Muscle of leg (tissue), 11 donors: ENCODE measurements around the gene PI16. TPM values are rescaled to one million over a fixed set of nuclear protein-coding genes. Genes with fewer than 3 reads are reported as not detected.

Source experiments
- DNase-seq: peaks from one replicate; pipeline ENCODE4 v3.0.0; 2013
- H3K27ac ChIP-seq: one replicate; pipeline ENCODE4 v1.5.1; 2013; ENCODE audit warnings: mild to moderate bottlenecking, low read length, control low read depth
- H3K27me3 ChIP-seq: one replicate; pipeline ENCODE4 v1.6.1; 2013; ENCODE audit warnings: low read length; ENCODE audit not compliant: control insufficient read depth, insufficient read depth
- H3K36me3 ChIP-seq: one replicate; pipeline ENCODE4 v1.6.1; 2013; ENCODE audit warnings: low read length; ENCODE audit not compliant: control insufficient read depth, insufficient read depth
- H3K4me1 ChIP-seq: one replicate; pipeline ENCODE4 v1.6.1; 2013; ENCODE audit warnings: low read length; ENCODE audit not compliant: control insufficient read depth, insufficient read depth
- H3K4me3 ChIP-seq: one replicate; pipeline ENCODE4 v1.5.1; 2013; ENCODE audit warnings: low read length, control low read depth
- H3K9me3 ChIP-seq: replicated peaks from 2 replicates; pipeline ENCODE4 v1.6.1; 2013; ENCODE audit warnings: low read depth, low read length; ENCODE audit not compliant: control insufficient read depth
- WGBS: methylation state at CpG from one replicate; pipeline ENCODE4 v1.1.5; 2013; ENCODE audit warnings: missing lambda C conversion rate; ENCODE audit not compliant: insufficient coverage; 5-methylcytosine and 5-hydroxymethylcytosine counted together
- polyA plus RNA-seq, 8 donors: library from polyadenylated mRNA; unstranded; fragments of 120-200 nt; gene quantifications; one replicate each; pipeline versions ENCODE4 v1.2.1 to v1.2.3, GENCODE V29; 2013; ENCODE audit warnings: inconsistent platforms in 1 of 8, low replicate concordance in 1 of 8; ENCODE audit not compliant: insufficient read length in 8 of 8, insufficient read depth in 1 of 8
- total RNA-seq: library from RNA; stranded (reverse); fragments of 120-200 nt; gene quantifications from one replicate; pipeline ENCODE4 v1.2.4, GENCODE V29; 2013

Gene PI16
- total and polyA plus RNA-seq, 9 donors: 5.9 to 68.6 (median 27.5) TPM

DNA sequence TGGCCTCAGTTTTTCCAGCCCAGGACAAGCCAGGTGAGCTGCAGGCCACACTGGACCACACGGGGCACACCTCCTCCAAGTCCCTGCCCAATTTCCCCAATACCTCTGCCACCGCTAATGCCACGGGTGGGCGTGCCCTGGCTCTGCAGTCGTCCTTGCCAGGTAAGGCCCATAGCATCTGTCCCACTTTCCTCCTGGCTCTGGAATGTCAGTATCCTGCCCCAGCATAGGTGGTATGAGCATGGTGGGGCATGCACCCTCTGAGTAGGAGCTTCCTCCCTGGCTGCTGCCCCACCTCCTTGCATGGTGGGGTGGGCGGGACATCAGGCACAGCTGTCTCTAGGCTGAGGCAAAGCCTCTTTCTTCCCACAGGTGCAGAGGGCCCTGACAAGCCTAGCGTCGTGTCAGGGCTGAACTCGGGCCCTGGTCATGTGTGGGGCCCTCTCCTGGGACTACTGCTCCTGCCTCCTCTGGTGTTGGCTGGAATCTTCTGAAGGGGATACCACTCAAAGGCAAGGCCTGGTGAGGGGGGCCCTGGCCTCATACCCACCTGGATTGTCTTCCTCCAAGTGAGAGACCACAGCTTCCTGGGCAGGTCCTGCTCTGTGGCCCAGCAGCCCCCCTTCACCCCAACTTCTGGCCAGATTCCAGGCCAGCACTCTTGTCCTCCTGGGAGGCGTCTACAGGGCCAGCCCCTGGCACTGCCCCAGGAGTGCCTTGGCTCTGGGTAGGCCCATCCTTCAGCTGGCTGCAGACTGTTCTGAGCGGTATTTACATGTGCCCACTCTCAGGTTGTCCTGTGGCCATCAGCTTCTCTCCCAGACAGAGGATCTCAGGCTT lies 9.1 kb downstream of the PI16 start:
- H3K27me3 ChIP-seq: peaks cover 7% of the 10 kb centered on the region
- H3K36me3 ChIP-seq: peaks cover 17% of the 10 kb centered on the region
- peaks cover 20% of the 10 kb centered on the region for H3K4me1 ChIP-seq
- WGBS: 84% methylated on average over 6 of the region's 11 CpGs
- H3K27ac ChIP-seq: no peak overlapping the region
- no peak overlapping the region for H3K4me3 ChIP-seq
- DNase-seq: no peak
- no peaks in the 10 kb centered on the region for H3K9me3 ChIP-seq

GRCh38 chr6:36964349-36964748 lies 9.8 kb downstream of the PI16 start:
- H3K27me3 ChIP-seq: peaks cover 7% of the 10 kb centered on the region
- no peak overlapping the region for H3K27ac ChIP-seq
- H3K4me1 ChIP-seq: peaks cover 20% of the 10 kb centered on the region
- H3K4me3 ChIP-seq: no peak overlapping the region
- no peaks in the 10 kb centered on the region for H3K9me3 ChIP-seq
- peaks cover 24% of the 10 kb centered on the region for H3K36me3 ChIP-seq
- WGBS: no CpG with 5 or more reads among the region's 6 CpGs
- no peak for DNase-seq

DNA sequence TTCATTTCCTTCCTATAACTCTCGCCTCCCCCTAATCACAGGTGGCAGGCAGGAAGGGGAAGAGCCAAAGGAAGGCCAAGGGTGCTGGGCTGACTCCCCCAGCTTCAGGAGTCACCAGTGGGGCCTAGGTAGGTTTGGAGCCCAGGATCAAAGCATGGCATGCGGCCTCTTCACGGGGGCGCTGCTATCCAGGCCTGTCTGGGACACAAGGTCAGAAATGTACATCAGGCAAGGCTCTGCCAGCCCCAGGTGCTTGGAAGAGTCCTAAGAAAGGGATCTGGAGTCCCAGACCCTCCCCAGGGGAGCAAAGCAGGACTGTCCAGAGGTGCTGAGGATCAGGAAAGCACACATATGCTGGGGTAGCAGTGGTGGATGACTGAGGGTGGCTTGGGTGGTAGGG lies 10.4 kb downstream of the PI16 start:
- WGBS: 80% methylated on average over 3 of the region's 4 CpGs
- Histone ChIP-seq H3K4me3 (no peak overlapping the region), H3K4me1 (peaks cover 20% of the 10 kb centered on the region), H3K36me3 (peaks cover 28% of the 10 kb centered on the region), H3K27ac (no peak overlapping the region), H3K27me3 (peaks cover 7% of the 10 kb centered on the region), H3K9me3 (no peaks in the 10 kb centered on the region)
- no peak for DNase-seq

GRCh38 chr6:36967301-36967700 lies 12.8 kb downstream of the PI16 start:
- Histone ChIP-seq H3K9me3 (no peaks in the 10 kb centered on the region), H3K4me1 (peaks cover 20% of the 10 kb centered on the region), H3K27me3 (peaks cover under 1% of the 10 kb centered on the region), H3K36me3 (peaks cover 52% of the 10 kb centered on the region), H3K4me3 (no peak overlapping the region), H3K27ac (no peak overlapping the region)
- peak; percentile 2 for DNase-seq
- WGBS: no CpG with 5 or more reads among the region's 3 CpGs

- DNase-seq: no peak
- 57% methylated on average over 2 of the region's 4 CpGs for WGBS
- Histone ChIP-seq H3K4me3 (no peak overlapping the region), H3K27me3 (no peaks in the 10 kb centered on the region), H3K27ac (no peak overlapping the region), H3K36me3 (peaks cover 57% of the 10 kb centered on the region), H3K9me3 (no peaks in the 10 kb centered on the region), H3K4me1 (peaks cover 20% of the 10 kb centered on the region)
Measured at GRCh38 chr6:36967757-36968156, 13.2 kb downstream of the PI16 start.

DNA sequence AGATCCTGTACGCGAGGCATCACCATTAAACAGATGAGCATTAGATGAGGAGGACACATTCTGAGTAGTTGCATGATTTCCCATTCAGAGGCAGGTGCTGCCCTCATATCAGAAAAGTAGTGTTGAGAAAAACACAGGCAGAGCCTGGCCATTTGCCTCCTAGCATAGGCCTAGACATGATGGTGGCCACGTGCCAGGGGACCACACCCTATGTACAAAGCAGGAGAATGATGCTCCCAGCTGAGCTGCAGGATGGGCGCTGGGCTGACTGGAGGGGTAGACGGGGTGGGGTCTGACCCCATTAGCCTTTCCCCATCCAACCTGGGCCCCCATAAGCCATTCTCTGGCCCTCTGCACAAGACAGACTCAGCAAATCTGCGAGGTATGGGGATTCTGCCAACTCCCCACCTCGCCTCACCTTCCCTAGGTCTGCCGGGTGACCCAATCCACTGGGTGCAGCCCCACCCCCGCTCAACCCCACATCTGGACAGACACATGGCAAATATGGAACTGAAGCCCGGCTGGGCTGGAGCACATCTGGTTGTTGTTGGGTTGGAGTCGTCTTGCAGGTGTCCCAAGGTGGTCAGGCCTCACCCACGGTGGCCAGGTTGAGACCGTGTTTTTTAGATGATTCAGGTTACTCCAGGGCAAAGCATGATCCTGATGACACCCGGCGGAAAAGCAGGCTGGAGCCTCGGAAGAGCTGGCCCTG lies 13.9 kb downstream of the PI16 start:
- Histone ChIP-seq H3K36me3 (peaks cover 64% of the 10 kb centered on the region), H3K27ac (no peak overlapping the region), H3K9me3 (no peaks in the 10 kb centered on the region), H3K4me3 (no peak overlapping the region), H3K27me3 (no peaks in the 10 kb centered on the region), H3K4me1 (peaks cover 20% of the 10 kb centered on the region)
- 65% methylated on average over 13 of the region's 16 CpGs for WGBS
- peak; percentile 33 for DNase-seq

DNA sequence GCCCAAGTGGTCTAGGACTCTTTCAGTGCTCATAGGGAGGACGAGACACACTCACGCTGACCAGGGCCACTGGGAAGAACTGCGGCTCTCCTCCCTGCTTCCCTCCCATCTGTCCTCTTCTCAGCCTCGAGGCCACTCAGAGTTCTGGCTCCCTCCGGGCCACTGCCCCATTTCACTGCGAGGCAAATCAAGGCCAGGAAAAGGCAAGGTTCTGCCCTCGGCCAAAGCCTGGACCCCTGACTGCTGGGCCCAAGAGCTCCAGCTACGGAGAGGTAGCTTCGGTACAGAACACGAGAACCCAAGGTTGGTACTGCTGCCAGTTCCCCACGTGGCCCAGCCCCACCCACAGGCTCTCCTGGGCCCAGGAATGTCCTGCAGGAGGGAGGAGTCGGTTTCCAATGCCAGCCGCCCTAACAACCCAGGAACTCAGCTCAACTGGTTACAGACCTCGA lies 14.7 kb downstream of the PI16 start:
- DNase-seq: peak; percentile 1
- 86% methylated on average over 13 of the region's 14 CpGs for WGBS
- peaks cover 12% of the 10 kb centered on the region for H3K4me1 ChIP-seq

DNA sequence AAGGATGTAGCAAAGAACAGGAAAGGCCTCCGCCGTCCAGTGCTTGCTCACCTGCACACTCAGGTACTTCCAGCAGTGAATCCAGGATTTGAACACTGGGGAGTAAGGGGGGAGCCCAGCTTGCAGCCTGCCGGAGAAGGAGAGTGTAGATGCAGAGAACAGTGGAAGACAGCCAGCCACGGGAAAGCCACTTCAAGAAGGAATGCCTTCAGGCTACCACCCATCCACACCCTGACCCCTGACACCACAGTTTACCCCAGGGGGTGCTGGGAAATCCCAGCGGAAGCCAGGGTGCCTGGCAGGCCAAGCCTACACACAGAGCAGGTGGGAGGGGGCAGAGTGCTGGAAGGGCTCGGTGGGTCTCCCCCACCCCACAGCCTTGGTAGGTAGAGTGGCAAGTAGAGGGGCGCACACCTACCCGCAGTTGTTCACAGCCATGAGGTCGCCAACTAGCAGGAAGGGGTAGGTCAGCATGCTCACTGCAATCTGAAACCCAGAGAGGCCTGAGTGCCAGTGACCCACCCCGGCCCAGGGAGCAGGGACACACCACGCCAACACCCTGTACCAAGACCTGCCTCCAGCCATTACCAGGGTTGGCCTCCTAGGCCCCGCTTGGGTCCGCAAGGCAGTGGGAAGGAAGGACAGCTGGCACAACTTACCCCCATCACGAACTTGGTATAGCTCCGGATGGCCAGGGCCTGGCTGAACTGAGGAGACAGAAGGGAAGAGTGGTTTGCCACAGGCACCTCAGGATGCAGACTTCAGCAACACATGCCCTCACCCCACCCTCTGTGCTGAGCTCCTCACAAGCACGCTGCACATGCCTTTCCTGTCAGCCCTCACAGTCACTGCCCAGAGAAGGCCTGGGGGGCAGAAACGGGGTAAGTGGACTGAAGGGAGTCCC lies 15.7 kb downstream of the PI16 start:
- 94% methylated on average over 4 of the region's 17 CpGs for WGBS
- no peaks in the 10 kb centered on the region for H3K27me3 ChIP-seq
- DNase-seq: no peak
- H3K27ac ChIP-seq: no peak overlapping the region
- H3K36me3 ChIP-seq: peaks cover 82% of the 10 kb centered on the region
- no peak overlapping the region for H3K4me3 ChIP-seq
- peaks cover 3% of the 10 kb centered on the region for H3K4me1 ChIP-seq
- H3K9me3 ChIP-seq: no peaks in the 10 kb centered on the region

More for the DNA sequence above, 14.7 kb downstream of the PI16 start:
- no peaks in the 10 kb centered on the region for H3K27me3 ChIP-seq
- H3K9me3 ChIP-seq: no peaks in the 10 kb centered on the region
- no peak overlapping the region for H3K27ac ChIP-seq
- no peak overlapping the region for H3K4me3 ChIP-seq
- peaks cover 72% of the 10 kb centered on the region for H3K36me3 ChIP-seq

DNA sequence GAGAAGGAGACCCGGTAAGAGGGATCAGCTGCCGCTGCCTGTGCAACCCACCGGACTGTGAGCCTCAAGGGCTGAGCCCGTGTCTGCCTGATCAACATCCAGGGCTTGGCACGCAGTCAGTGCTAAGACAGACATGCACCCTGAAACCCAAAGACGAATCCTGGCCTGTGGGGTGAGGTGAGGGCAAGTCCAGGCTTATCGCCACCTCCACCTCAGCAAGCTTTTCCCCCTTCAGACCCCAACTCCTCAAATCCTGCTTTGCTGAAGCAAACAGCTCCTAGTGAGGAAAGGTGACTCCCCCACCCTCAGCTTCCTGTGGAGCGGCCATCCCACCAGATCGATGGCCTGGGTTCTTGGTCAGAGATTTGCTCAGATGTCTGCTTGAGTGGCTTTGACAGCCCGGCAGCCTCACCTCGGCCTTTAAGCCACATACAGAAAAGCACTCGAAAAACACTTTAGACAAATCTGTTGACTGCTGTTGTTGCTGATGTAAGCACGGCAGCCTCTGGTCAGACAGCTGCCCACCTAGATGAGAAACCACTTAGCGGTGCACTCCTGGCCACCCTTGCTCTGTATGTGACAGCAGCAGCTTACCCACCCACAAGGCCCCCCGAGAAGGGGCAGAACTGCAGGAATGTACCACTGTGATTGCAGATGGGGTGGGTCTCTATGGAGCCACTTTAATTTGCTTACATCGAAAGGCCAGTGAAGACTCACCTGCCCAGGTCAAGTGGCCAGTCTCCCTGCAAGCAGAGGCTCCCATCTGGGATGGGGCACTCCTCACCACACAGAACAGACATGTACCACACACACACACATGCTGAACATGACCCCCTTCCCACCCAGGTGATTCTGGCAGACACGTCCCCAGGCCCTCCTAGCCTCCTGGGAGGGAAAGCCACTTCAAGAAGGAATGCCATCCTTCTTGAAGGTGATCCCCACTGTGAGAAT lies 16.6 kb downstream of the PI16 start:
- Histone ChIP-seq H3K9me3 (no peaks in the 10 kb centered on the region), H3K36me3 (peaks cover 89% of the 10 kb centered on the region), H3K4me3 (no peak overlapping the region), H3K4me1 (peaks cover 3% of the 10 kb centered on the region), H3K27ac (no peak overlapping the region), H3K27me3 (no peaks in the 10 kb centered on the region)
- no peak for DNase-seq
- 79% methylated on average over 14 of the region's 17 CpGs for WGBS
